SK-N-SH (cell line): Measurements from ENCODE around the gene NSD1. TPM values are rescaled to one million over a fixed set of nuclear protein-coding genes. Genes with fewer than 3 reads are reported as not detected.

ENCODE experiments used
- CTCF ChIA-PET: fragments of 300-600, 350-600 bp; formaldehyde crosslinking; extraction: SDS; loops from one replicate; lab custom pipeline; 2021; lab: Yijun Ruan, JAX
- POLR2A ChIA-PET: fragments of 350-600 bp; sonication (Branson Sonifier 250); formaldehyde crosslinking; extraction: SDS; loops from one replicate; lab custom pipeline; 2020; ENCODE audit warnings: antibody characterized with exemption, inconsistent platforms; lab: Yijun Ruan, JAX
- DNase-seq: peaks from one replicate; pipeline ENCODE4 v3.0.0; 2012
- H2AFZ ChIP-seq: fragments of 200-600 bp; sonication (generic); 2 replicates; pipeline ENCODE4 v1.8.1; 2016; ENCODE audit warnings: antibody characterized with exemption, mild to moderate bottlenecking, low read depth
- H3F3A ChIP-seq: fragments of 200-600 bp; sonication (generic); replicated peaks from 2 replicates; pipeline ENCODE3; 2016; ENCODE audit warnings: antibody characterized with exemption, mild to moderate bottlenecking; ENCODE audit not compliant: insufficient read depth
- H3K27ac ChIP-seq, 2 experiments: fragments of 200-500 bp in 1 of 2; fragments of 200-600 bp in 1 of 2; sonication (Bioruptor generic) in 1 of 2; sonication (generic), shearing (Covaris generic) in 1 of 2; 2 replicates each; pipeline versions ENCODE4 v1.5.1 to v1.6.1; 2014 to 2016; ENCODE audit warnings: low read depth in 2 of 2, inconsistent platforms in 1 of 2, low read length in 1 of 2, mild to moderate bottlenecking in 1 of 2, mixed read lengths in 1 of 2
- H3K27me3 ChIP-seq: fragments of 200-600 bp; sonication (generic), shearing (Covaris generic); 2 replicates; pipeline ENCODE4 v1.6.1; 2016; ENCODE audit warnings: mixed run types; ENCODE audit not compliant: insufficient read depth
- H3K36me3 ChIP-seq, 2 experiments: fragments of 200-500 bp in 1 of 2; fragments of 200-600 bp in 1 of 2; sonication (Bioruptor generic) in 1 of 2; sonication (generic) in 1 of 2; replicated peaks in 1 of 2; 2 replicates each; pipeline versions ENCODE3 to v1.5.1; 2014 to 2016; ENCODE audit warnings: low read length in 1 of 2, mild to moderate bottlenecking in 1 of 2; ENCODE audit not compliant: insufficient read depth in 2 of 2, control insufficient read depth in 1 of 2
- H3K4me1 ChIP-seq, 2 experiments: fragments of 200-500 bp in 1 of 2; fragments of 200-600 bp in 1 of 2; sonication (Bioruptor generic) in 1 of 2; sonication (generic), shearing (Covaris generic) in 1 of 2; 2 replicates each; pipeline versions ENCODE4 v1.5.1 to v1.6.1; 2014 to 2016; ENCODE audit warnings: low read depth in 1 of 2, low read length in 1 of 2, mixed run types in 1 of 2; ENCODE audit not compliant: insufficient read depth in 2 of 2, control insufficient read depth in 1 of 2
- H3K4me2 ChIP-seq: fragments of 200-600 bp; sonication (generic), shearing (Covaris generic); 2 replicates; pipeline ENCODE4 v1.6.1; 2017; ENCODE audit warnings: mixed run types
- H3K4me3 ChIP-seq, 2 experiments: fragments of 200-500 bp in 1 of 2; fragments of 200-600 bp in 1 of 2; sonication (Bioruptor generic) in 1 of 2; sonication (generic), shearing (Covaris generic) in 1 of 2; 2 replicates each; pipeline versions ENCODE4 v1.5.1 to v1.8.1; 2014 to 2016; ENCODE audit warnings: low read depth in 2 of 2, inconsistent platforms in 1 of 2, low read length in 1 of 2, mild to moderate bottlenecking in 1 of 2, mixed read lengths in 1 of 2, moderate library complexity in 1 of 2
- H3K79me2 ChIP-seq: fragments of 200-600 bp; sonication (generic); 2 replicates; pipeline ENCODE4 v1.8.1; 2017; ENCODE audit warnings: mild to moderate bottlenecking; ENCODE audit not compliant: insufficient read depth
- H3K9ac ChIP-seq: fragments of 200-600 bp; sonication (generic); 2 replicates; pipeline ENCODE4 v1.6.1; 2017; ENCODE audit warnings: mixed run types
- H3K9me2 ChIP-seq: fragments of 200-600 bp; sonication (generic); 2 replicates; pipeline ENCODE4 v1.6.1; 2017; ENCODE audit warnings: mixed run types
- H3K9me3 ChIP-seq: fragments of 200-600 bp; sonication (generic); 2 replicates; pipeline ENCODE4 v1.6.1; 2017; ENCODE audit warnings: mixed run types, mild to moderate bottlenecking, moderate library complexity
- H4K20me1 ChIP-seq: fragments of 200-600 bp; sonication (generic); 2 replicates; pipeline ENCODE4 v1.6.1; 2017; ENCODE audit warnings: mild to moderate bottlenecking, mixed run types; ENCODE audit not compliant: insufficient read depth
- ELF1 ChIP-seq: IDR thresholded peaks from 2 replicates; pipeline ENCODE4 v1.4.0; 2012
- EP300 ChIP-seq, 2 experiments: IDR thresholded peaks; 2 replicates each; pipeline versions ENCODE4 v1.4.0 to v1.6.1; 2012; ENCODE audit warnings: borderline replicate concordance in 1 of 2, low read depth in 1 of 2, low read length in 1 of 2
- EZH2phosphoT487 ChIP-seq: fragments of 200-600 bp; sonication (generic); IDR thresholded peaks from 2 replicates; pipeline ENCODE4 v1.6.1; 2017; ENCODE audit warnings: low read depth, mixed run types, mild to moderate bottlenecking, antibody characterized with exemption, moderate library complexity, borderline replicate concordance
- FOXM1 ChIP-seq: IDR thresholded peaks from 2 replicates; pipeline ENCODE4 v1.4.0; 2012; ENCODE audit warnings: low read depth, mild to moderate bottlenecking
- GATA2 ChIP-seq: sonication (generic); formaldehyde crosslinking; IDR thresholded peaks from 2 replicates; pipeline ENCODE4 v1.5.0; 2020; ENCODE audit warnings: mild to moderate bottlenecking, missing genetic modification reagents
- IRF3 ChIP-seq: fragments of 150-350 bp; IDR thresholded peaks from 2 replicates; pipeline ENCODE4 v1.6.1; 2016; ENCODE audit warnings: mild to moderate bottlenecking, low read depth, low read length
- JUND ChIP-seq: IDR thresholded peaks from 2 replicates; pipeline ENCODE4 v1.4.0; 2012
- MXI1 ChIP-seq: IDR thresholded peaks from 2 replicates; pipeline ENCODE4 v1.6.1; 2012; ENCODE audit warnings: mild to moderate bottlenecking, low read depth, low read length, improper control_type of control experiment
- PBX3 ChIP-seq: IDR thresholded peaks from 2 replicates; pipeline ENCODE4; 2012
- POLR2AphosphoS5 ChIP-seq: IDR thresholded peaks from 2 replicates; pipeline ENCODE4 v1.6.1; 2012; ENCODE audit warnings: low read depth, low read length
- RAD21 ChIP-seq: IDR thresholded peaks from 2 replicates; pipeline ENCODE4 v1.6.1; 2012; ENCODE audit warnings: mild to moderate bottlenecking, low read length
- RCOR1 ChIP-seq: fragments of 150-350 bp; IDR thresholded peaks from 2 replicates; pipeline ENCODE4 v1.6.1; 2017; ENCODE audit warnings: antibody characterized with exemption, low read length
- REST ChIP-seq: IDR thresholded peaks from 2 replicates; pipeline ENCODE4 v1.6.1; 2012; ENCODE audit warnings: mild to moderate bottlenecking, low read depth, low read length, moderate library complexity
- RFX5 ChIP-seq: IDR thresholded peaks from 2 replicates; pipeline ENCODE4 v1.6.1; 2012; ENCODE audit warnings: mild to moderate bottlenecking, improper control_type of control experiment, low read length
- RXRA ChIP-seq: IDR thresholded peaks from 2 replicates; pipeline ENCODE4 v1.4.0; 2012; ENCODE audit warnings: low read depth, mild to moderate bottlenecking, borderline replicate concordance
- TAF1 ChIP-seq: IDR thresholded peaks from 2 replicates; pipeline ENCODE4 v1.6.1; 2012; ENCODE audit warnings: low read depth, mild to moderate bottlenecking, low read length, moderate library complexity, borderline replicate concordance
- TCF12 ChIP-seq: IDR thresholded peaks from 2 replicates; pipeline ENCODE4 v1.4.0; 2012
- TEAD4 ChIP-seq: IDR thresholded peaks from 2 replicates; pipeline ENCODE4 v1.4.0; 2012; ENCODE audit warnings: mild to moderate bottlenecking, borderline replicate concordance; ENCODE audit not compliant: insufficient read depth
- ZBTB33 ChIP-seq: IDR thresholded peaks from 2 replicates; pipeline ENCODE4 v1.4.0; 2012; ENCODE audit warnings: low read depth, borderline replicate concordance
- WGBS: methylation state at CpG from one replicate; pipeline ENCODE4 v1.1.6; 2017; ENCODE audit warnings: low lambda C conversion rate; 5-methylcytosine and 5-hydroxymethylcytosine counted together
- polyA plus RNA-seq, 3 experiments: library from polyadenylated mRNA; depleted of rRNA; stranded (reverse); fragments of >200 nt; gene quantifications; 2 replicates each; pipeline ENCODE4 v1.2.3, GENCODE V29; 2012
- TF ChIP-seq, protein P1 (sequence below): IDR thresholded peaks from 2 replicates; pipeline ENCODE4 v1.4.0; 2012; ENCODE audit warnings: low read depth, borderline replicate concordance

The NSD1 gene
- polyA plus RNA-seq, 1 of the 3 experiments (the other 2 are of a cell fraction), result 6.7 TPM

GRCh38 chr5:177097016-177097985 lies 36.3 kb upstream of the NSD1 start (continued):
- no peak for TF ChIP-seq RCOR1
- TF ChIP-seq, all 33 proteins: peak for 0

DNA sequence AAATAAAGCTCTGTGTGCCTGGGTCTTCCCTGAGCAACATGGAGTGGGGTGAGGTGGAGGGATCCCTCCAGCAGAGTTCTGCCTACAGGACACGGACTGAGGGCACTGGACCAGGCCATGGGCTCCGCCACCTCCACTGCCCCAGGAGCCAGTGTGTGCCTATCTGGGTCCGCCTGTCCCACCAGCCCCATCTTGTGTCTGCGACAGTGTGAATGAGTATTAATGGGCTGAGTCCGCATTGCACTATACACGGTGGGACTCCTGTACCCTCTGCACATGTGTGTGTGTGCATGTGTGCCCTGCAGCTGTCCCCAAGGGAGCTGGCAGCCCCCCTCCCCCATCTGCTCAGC lies 35.5 kb upstream of the NSD1 start:
- Histone ChIP-seq H3K27ac (no peak overlapping the region), H3K4me2 (no peak overlapping the region)

More for the DNA sequence above, 35.5 kb upstream of the NSD1 start:
- POLR2A ChIA-PET, result interaction anchor here (1.3 kb wide), 1 partner anchor 12 kb away, joined by 3 read pairs; the partner anchor contains the start of gene FGFR4
- Histone ChIP-seq H3K27me3 (no peaks in the 10 kb centered on the region), H3K9me3 (no peaks in the 10 kb centered on the region), H3K36me3 (no peaks in the 10 kb centered on the region), H3K4me3 (no peak overlapping the region), H2AFZ (no peak overlapping the region), H3F3A (no peaks in the 10 kb centered on the region), H4K20me1 (no peaks in the 10 kb centered on the region), H3K9me2 (no peaks in the 10 kb centered on the region), H3K9ac (no peak overlapping the region), H3K4me1 (peaks cover 0 to 16% of the 10 kb centered on the region in 2 experiments; a peak in 1 of 4 replicates), H3K79me2 (no peaks in the 10 kb centered on the region)
- CTCF ChIA-PET, result interaction anchor here (0.8 to 8.5 kb wide), 8 partner anchors 11 to 437 kb away, joined by 3 to 69 read pairs (median 5); partner anchors contain the start of gene FGFR4
- TF ChIP-seq TCF12 (no peak), TEAD4 (no peak), GATA2 (CRISPR knock-in tag) (no peak), FOXM1 (no peak), TAF1 (no peak), IRF3 (no peak), RXRA (no peak), REST (no peak), EZH2phosphoT487 (no peak), EP300 (IDR thresholded peaks at IDR 0.05; ENCODE audit: borderline replicate concordance in 1 of 2, low read depth in 1 of 2, low read length in 1 of 2) (no peak), POLR2AphosphoS5 (no peak), JUND (no peak), ZBTB33 (no peak), RAD21 (no peak), MXI1 (no peak), ELF1 (no peak), PBX3 (no peak), RFX5 (no peak)
- TF ChIP-seq, protein P1, sequence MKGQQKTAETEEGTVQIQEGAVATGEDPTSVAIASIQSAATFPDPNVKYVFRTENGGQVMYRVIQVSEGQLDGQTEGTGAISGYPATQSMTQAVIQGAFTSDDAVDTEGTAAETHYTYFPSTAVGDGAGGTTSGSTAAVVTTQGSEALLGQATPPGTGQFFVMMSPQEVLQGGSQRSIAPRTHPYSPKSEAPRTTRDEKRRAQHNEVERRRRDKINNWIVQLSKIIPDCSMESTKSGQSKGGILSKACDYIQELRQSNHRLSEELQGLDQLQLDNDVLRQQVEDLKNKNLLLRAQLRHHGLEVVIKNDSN, result no peak
- WGBS, result 76% methylated on average over 6 of the region's 6 CpGs
- DNase-seq, result no peak
